GM23338 (cell line): ENCODE data around the gene DOCK2.

Source experiments
- CREB1 ChIP-seq: fragments of 250-450 bp; sonication (Bioruptor Pico); IDR thresholded peaks from 2 replicates; pipeline ENCODE4 v1.5.0; 2020; ENCODE audit warnings: low read depth, mild to moderate bottlenecking, moderate library complexity
- CTCF ChIP-seq, 2 experiments: fragments of 200-600 bp in 1 of 2; sonication (generic) in 1 of 2; conservative IDR thresholded peaks; 2 replicates each; pipeline versions ENCODE4 v1.5.1 to v1.6.1; 2016 to 2017; ENCODE audit warnings: antibody characterized with exemption in 2 of 2, low read depth in 2 of 2, mild to moderate bottlenecking in 2 of 2, moderate library complexity in 1 of 2
- EZH2 ChIP-seq: fragments of 200-600 bp; sonication (generic); IDR thresholded peaks from one replicate; pipeline ENCODE4 v1.8.0; 2017; ENCODE audit warnings: antibody characterized with exemption, mild to moderate bottlenecking, low read depth; ENCODE audit not compliant: unreplicated experiment
- EZH2phosphoT487 ChIP-seq: fragments of 200-600 bp; sonication (generic); IDR thresholded peaks from one replicate; pipeline ENCODE4 v1.8.1; 2018; ENCODE audit warnings: antibody characterized with exemption; ENCODE audit not compliant: unreplicated experiment
- JUNB ChIP-seq: IDR thresholded peaks from one replicate; pipeline ENCODE4 v1.6.1; 2016; ENCODE audit warnings: antibody characterized with exemption; ENCODE audit not compliant: unreplicated experiment
- POLR2AphosphoS5 ChIP-seq: IDR thresholded peaks from 2 replicates; pipeline ENCODE4 v1.6.1; 2016; ENCODE audit warnings: antibody characterized with exemption, low read depth
- REST ChIP-seq: IDR thresholded peaks from one replicate; pipeline ENCODE4 v1.6.1; 2018; ENCODE audit warnings: antibody characterized with exemption; ENCODE audit not compliant: unreplicated experiment
- STAT1 ChIP-seq: IDR thresholded peaks from one replicate; pipeline ENCODE4 v1.6.1; 2016; ENCODE audit warnings: antibody characterized with exemption; ENCODE audit not compliant: unreplicated experiment
- ZNF114 ChIP-seq: fragments of 250-450 bp; sonication (Bioruptor Pico); IDR thresholded peaks from 2 replicates; pipeline ENCODE4 v1.5.0; 2020; ENCODE audit warnings: mild to moderate bottlenecking, moderate library complexity
- ZNF331 ChIP-seq: fragments of 250-450 bp; sonication (Bioruptor Pico); IDR thresholded peaks from 2 replicates; pipeline ENCODE4 v1.5.0; 2020; ENCODE audit warnings: low read depth, mild to moderate bottlenecking, moderate library complexity
- TF ChIP-seq, protein P1 (sequence below): IDR thresholded peaks from 2 replicates; pipeline ENCODE4 v1.6.1; 2016; ENCODE audit warnings: antibody characterized with exemption
- TF ChIP-seq, protein P2 (sequence below): fragments of 250-450 bp; sonication (Bioruptor Pico); IDR thresholded peaks from 2 replicates; pipeline ENCODE4 v1.5.0; 2020; ENCODE audit warnings: mild to moderate bottlenecking, moderate library complexity

GRCh38 chr5:169944115-169944514, 307.0 kb downstream of the DOCK2 start:
- TF ChIP-seq REST (no peak), CTCF (conservative IDR thresholded peaks at IDR 0.05; ENCODE audit: low read depth in 2 of 2) (no peak), POLR2AphosphoS5 (no peak), EZH2 (no peak), EZH2phosphoT487 (no peak), CREB1 (CRISPR knock-in tag) (no peak), ZNF114 (no peak), ZNF331 (CRISPR knock-in tag) (no peak), STAT1 (no peak), JUNB (no peak)
- TF ChIP-seq, protein P1, sequence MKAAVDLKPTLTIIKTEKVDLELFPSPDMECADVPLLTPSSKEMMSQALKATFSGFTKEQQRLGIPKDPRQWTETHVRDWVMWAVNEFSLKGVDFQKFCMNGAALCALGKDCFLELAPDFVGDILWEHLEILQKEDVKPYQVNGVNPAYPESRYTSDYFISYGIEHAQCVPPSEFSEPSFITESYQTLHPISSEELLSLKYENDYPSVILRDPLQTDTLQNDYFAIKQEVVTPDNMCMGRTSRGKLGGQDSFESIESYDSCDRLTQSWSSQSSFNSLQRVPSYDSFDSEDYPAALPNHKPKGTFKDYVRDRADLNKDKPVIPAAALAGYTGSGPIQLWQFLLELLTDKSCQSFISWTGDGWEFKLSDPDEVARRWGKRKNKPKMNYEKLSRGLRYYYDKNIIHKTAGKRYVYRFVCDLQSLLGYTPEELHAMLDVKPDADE, result no peak
- TF ChIP-seq, protein P2, sequence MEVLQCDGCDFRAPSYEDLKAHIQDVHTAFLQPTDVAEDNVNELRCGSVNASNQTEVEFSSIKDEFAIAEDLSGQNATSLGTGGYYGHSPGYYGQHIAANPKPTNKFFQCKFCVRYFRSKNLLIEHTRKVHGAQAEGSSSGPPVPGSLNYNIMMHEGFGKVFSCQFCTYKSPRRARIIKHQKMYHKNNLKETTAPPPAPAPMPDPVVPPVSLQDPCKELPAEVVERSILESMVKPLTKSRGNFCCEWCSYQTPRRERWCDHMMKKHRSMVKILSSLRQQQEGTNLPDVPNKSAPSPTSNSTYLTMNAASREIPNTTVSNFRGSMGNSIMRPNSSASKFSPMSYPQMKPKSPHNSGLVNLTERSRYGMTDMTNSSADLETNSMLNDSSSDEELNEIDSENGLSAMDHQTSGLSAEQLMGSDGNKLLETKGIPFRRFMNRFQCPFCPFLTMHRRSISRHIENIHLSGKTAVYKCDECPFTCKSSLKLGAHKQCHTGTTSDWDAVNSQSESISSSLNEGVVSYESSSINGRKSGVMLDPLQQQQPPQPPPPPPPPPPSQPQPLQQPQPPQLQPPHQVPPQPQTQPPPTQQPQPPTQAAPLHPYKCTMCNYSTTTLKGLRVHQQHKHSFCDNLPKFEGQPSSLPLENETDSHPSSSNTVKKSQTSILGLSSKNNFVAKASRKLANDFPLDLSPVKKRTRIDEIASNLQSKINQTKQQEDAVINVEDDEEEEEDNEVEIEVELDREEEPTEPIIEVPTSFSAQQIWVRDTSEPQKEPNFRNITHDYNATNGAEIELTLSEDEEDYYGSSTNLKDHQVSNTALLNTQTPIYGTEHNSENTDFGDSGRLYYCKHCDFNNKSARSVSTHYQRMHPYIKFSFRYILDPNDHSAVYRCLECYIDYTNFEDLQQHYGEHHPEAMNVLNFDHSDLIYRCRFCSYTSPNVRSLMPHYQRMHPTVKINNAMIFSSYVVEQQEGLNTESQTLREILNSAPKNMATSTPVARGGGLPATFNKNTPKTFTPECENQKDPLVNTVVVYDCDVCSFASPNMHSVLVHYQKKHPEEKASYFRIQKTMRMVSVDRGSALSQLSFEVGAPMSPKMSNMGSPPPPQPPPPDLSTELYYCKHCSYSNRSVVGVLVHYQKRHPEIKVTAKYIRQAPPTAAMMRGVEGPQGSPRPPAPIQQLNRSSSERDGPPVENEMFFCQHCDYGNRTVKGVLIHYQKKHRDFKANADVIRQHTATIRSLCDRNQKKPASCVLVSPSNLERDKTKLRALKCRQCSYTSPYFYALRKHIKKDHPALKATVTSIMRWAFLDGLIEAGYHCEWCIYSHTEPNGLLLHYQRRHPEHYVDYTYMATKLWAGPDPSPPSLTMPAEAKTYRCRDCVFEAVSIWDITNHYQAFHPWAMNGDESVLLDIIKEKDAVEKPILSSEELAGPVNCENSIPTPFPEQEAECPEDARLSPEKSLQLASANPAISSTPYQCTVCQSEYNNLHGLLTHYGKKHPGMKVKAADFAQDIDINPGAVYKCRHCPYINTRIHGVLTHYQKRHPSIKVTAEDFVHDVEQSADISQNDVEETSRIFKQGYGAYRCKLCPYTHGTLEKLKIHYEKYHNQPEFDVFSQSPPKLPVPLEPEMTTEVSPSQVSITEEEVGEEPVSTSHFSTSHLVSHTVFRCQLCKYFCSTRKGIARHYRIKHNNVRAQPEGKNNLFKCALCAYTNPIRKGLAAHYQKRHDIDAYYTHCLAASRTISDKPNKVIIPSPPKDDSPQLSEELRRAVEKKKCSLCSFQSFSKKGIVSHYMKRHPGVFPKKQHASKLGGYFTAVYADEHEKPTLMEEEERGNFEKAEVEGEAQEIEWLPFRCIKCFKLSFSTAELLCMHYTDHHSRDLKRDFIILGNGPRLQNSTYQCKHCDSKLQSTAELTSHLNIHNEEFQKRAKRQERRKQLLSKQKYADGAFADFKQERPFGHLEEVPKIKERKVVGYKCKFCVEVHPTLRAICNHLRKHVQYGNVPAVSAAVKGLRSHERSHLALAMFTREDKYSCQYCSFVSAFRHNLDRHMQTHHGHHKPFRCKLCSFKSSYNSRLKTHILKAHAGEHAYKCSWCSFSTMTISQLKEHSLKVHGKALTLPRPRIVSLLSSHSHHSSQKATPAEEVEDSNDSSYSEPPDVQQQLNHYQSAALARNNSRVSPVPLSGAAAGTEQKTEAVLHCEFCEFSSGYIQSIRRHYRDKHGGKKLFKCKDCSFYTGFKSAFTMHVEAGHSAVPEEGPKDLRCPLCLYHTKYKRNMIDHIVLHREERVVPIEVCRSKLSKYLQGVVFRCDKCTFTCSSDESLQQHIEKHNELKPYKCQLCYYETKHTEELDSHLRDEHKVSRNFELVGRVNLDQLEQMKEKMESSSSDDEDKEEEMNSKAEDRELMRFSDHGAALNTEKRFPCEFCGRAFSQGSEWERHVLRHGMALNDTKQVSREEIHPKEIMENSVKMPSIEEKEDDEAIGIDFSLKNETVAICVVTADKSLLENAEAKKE (CRISPR knock-in tag), result no peak
